Measurements from ENCODE around the gene KRTCAP2.

- TF ChIP-seq CTCF (IDR thresholded peaks at IDR 0.05), result peak; percentile 80 to 91 (median 86)
- no peak for TF ChIP-seq POLR2A (IDR thresholded peaks at IDR 0.05)
Measured at GRCh38 chr1:155167166-155168104, 5.7 kb downstream of the KRTCAP2 start.
